HG03135 (cell line): Measurements from ENCODE around the gene TMEM109.

Source experiments
- ATAC-seq: cut with Tn5 transposase; IDR thresholded peaks from one replicate; pipeline ENCODE4 v1.9.1; 2021; ENCODE audit warnings: mild to moderate bottlenecking, moderate library complexity; ENCODE audit not compliant: unreplicated experiment

The TMEM109 gene

DNA sequence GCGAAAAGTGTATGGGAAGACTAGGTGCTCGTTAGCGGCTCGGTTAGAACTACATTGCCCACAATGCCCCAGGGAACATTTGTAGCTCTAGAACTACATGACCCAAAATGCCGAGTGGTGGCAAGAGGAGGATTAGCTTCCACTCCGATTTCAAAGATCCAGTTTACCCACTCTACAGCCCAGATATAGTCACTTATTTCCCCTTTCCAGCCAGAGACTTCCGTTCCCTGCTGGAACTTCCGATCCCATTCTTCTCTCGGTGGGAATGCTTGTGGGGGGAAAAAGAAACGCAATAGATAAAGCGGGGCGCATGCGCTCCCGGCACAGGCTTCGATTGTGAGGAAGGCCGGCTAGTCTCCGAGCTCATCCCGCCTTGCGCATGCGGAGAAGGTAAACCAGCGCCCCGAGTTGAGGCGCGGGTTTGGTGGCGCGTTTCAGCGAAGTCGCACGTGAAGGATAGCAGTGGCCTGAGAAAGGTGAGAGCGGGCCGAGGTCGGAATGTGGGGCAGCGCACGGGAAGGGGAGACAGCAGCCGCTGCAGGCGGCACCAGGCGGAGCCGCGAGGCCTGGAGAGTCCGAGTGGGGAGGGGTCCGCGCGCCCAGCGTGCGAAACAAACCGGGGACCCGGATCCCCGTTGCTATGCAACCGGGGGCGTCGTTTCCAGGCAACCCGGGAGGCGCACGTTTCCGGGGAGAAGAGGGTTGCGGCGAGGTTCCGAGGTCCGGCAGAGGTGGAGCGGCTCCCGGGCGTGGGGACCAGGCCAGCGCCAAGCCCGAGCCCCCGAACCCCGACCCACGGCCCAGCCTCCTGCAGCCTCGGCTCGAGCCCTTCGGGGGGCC lies at the start of gene TMEM109:
Gene TMEM109 (plus strand): TSS at position 366 of the 840 bp plus-strand sequence. CDS start 5,536 bp downstream, outside the sequence.
- peak; percentile 44 for ATAC-seq

GRCh38 chr11:60864856-60865513 lies 49.0 kb upstream of the TMEM109 start:
- no peak for ATAC-seq

DNA sequence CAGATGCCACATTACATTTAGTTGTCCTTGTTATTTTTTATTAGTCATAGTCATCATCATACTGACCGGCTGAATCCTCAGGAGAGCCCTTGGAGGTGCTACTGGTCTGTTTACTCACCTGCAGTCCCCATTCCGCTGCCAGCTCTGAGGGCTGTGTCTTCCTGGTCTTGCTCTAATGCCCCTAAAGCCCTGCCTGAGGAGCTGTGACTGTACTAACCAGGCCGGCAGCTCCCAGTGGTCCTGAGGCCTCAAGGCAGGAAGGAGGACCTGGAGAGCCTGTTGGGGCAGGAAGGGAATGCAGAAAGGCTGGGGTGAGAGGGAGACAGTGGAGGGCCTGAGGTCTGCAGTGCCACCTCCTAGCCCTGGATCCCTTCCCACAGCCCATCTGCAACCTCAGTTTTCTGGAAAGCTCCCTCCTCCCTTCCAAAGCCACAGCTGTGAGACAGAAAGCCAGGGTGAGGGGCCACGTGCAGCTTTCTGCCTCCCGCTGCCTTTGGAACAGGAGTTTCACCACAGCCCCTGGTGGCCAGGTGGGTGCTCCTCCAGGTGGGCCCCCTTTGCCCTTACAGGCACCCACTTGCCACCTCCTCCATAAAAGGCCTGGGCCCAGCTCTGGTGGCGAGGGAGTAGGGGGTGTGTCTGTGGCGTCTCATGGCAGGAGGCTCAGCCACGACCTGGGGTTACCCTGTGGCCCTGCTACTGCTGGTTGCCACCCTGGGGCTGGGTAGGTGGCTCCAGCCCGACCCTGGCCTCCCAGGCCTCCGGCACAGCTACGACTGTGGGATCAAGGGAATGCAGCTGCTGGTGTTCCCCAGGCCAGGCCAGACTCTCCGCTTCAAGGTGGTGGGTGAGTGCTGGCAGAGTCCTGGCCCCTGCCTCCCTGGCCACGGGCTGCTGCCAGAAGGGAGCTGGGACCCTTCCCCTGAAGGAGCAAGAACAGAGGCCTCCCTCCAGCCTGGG lies 46.8 kb upstream of the TMEM109 start, which contains the start of gene ZP1:
Gene ZP1 (plus strand): TSS at position 632 of the 960 bp plus-strand sequence. CDS start 20 bp downstream, at position 652.
- no peak for ATAC-seq

- no peak for ATAC-seq
These were observed 45.9 kb upstream of the TMEM109 start for GRCh38 chr11:60867871-60868681.

GRCh38 chr11:60868682-60869450 lies 45.1 kb upstream of the TMEM109 start:
- ATAC-seq: no peak

DNA sequence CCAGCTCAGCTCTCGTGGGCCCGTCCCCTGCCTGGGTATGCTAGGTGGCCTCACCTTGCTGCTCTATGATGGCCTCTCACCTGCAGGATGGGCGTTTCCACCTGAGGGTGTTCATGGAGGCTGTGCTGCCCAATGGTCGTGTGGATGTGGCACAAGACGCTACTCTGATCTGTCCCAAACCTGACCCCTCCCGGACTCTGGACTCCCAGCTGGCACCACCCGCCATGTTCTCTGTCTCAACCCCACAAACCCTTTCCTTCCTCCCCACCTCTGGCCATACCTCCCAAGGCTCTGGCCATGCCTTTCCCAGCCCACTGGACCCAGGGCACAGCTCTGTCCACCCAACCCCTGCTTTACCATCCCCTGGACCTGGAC lies 44.5 kb upstream of the TMEM109 start:
- ATAC-seq: no peak

GRCh38 chr11:60870276-60870675 lies 43.7 kb upstream of the TMEM109 start:
- ATAC-seq: no peak

DNA sequence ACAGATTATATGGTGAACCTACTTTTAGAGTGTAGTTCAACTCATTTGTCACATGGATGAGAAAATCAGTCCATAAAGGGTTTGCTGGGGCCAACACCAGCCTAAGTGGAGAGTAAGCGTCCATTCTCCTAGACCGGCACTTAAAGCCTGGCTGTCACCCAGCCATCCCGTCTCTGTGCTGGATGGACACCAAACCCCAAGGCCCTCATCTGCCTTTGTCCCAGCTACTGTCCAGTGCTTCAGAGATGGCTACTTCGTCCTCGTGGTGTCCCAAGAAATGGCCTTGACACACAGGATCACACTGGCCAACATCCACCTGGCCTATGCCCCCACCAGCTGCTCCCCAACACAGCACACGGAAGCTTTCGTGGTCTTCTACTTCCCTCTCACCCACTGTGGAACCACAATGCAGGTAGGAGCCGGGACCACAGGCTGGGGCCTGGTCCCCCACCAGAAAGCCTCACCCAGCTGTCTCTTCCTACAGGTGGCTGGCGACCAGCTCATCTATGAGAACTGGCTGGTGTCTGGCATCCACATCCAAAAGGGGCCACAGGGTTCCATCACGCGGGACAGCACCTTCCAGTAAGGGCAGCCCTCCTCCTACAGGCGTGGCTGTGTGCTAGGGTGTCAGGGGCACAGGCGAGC lies 43.1 kb upstream of the TMEM109 start:
- no peak for ATAC-seq

DNA sequence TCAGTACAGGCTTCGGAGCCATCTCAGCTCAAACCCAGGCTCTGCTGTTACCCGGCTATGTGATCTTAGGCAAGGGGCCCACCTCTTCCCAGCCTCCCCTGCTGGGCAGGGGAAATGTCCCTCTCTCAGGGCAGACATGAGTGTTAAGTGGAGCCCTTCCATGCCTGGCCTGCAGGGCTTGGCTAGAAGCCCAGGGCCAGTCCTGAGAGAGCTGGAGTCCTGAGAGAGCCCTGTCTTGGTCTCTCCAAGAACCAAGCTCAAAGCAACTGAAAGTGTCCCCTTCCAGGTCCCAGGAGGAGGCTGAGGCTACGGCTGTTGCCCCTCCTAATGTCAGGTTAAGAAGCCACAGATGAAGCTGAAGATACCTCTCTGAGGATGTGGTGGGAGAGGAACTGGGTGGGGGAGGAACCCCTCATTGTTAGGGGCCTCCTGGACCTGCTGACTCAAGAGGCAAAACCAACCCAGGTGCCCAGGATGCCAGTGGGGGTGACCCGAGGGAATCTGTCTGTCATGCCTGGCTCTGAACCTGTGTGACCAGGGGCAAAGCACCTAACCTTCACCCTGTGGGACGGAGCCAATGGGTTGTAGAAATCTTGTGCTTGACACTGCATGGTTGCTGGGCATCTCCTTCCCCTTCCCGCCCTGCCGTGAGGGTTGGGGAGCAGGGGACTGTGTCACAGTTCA lies 42.4 kb upstream of the TMEM109 start:
- ATAC-seq: no peak

- ATAC-seq: no peak
These were observed 41.6 kb upstream of the TMEM109 start for GRCh38 chr11:60872124-60872960.

DNA sequence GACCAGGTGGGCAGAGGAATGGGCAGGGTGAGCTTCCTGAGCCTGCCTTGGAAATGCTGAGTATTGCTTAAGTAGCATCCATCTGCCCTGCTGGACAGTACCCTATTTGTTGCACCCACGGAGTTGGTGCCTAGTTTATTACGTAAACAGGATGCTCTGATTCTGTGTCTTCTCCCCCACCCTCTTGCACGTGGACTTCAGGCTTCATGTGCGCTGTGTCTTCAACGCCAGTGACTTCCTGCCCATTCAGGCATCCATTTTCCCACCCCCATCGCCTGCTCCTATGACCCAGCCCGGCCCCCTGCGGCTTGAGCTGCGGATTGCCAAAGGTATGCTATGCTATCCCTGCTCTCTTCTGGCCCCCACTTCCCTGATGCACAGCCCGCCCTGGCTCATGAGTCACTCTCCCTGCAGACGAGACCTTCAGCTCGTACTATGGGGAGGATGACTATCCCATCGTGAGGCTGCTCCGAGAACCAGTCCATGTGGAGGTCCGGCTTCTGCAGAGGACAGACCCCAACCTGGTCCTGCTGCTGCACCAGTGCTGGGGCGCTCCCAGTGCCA lies 40.9 kb upstream of the TMEM109 start:
- no peak for ATAC-seq

DNA sequence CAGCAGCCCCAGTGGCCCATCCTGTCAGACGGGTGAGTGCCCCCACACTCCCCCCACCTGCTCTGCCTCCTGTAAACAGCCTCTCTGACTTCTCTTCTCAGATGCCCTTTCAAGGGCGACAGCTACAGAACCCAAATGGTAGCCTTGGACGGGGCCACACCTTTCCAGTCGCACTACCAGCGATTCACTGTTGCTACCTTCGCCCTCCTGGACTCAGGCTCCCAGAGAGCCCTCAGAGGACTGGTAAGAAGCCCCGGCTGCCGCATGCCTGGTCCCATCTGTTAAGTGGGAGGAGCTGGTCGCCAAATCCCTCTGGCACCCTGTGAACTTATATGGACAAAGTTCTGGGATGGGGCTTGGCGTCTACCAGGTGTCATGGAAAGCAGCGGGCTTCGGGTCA lies 40.4 kb upstream of the TMEM109 start:
- ATAC-seq: no peak

DNA sequence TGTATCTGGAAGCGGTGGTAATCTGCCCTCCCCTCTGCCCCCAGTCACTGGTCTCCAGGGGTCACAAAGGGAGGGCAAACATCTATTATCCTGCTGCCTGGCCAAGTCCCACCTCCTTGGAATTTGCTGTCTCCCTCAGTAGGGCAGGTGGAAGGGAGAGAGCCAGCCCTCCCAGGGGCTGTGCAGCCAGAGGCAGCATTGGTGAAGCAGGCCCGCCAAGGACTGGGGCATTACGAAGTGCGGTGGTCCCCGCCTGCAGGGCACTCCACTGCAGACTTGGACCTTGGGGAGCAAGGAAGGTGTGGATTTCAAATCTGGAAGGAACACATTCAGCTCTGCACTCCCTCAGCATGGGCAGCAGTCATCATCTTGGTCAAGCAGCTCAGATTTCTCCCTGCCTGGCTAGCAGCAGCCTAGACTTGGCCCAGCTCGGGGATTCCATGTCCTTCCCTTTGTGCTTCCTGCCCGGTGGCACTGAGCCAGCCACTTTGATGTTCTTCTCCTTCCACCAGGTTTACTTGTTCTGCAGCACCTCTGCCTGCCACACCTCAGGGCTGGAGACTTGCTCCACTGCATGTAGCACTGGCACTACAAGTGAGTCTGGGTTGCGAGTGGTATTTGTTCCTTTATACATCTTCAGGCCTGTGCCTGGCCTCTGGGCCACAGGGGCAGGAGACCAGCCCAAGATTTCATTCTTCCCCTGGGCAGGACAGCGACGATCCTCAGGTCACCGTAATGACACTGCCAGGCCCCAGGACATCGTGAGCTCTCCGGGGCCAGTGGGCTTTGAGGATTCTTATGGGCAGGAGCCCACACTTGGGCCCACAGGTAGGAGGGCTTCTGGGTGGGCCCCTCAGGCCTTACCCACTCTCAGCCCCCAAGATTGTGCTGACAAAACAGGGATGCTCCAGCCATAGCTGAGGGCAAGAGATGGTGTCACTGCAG lies 39.3 kb upstream of the TMEM109 start:
- no peak for ATAC-seq

DNA sequence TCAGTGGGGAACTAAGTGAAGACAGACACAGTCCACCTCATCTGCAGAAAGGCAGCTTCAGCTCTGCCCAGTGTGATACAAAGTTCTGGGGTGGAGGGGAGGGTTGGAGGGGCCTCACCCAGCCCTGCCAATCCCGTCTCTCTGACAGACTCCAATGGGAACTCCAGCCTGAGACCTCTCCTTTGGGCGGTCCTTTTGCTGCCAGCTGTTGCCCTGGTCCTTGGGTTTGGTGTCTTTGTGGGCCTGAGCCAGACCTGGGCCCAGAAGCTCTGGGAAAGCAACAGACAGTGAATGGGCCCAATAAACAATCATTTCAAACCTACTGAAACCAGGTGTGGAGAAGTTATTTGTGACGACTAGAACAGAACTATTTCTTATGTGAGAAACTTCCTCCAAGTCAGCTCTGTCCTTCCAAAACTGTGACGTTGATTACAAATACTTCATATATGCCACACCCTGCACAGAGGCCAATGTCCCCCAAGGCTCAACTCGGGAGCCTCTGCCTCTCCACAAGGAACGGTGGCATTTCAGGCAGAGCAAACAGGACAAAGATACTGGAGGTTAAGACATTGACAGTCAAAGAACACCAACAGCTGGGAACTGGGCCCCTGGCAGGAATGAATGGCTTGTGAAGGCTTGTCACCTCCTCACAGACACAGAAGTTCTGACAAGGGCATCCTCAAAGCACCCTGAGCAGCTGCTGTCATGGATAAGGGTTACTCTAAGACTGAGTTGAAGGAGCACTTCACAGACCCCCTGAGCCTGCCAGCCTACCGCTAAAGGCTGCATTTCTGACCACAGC lies 38.4 kb upstream of the TMEM109 start:
- ATAC-seq: no peak

- ATAC-seq: no peak
These were observed 37.8 kb upstream of the TMEM109 start for GRCh38 chr11:60876168-60876485.
